Spleen (tissue), 7 donors: ENCODE measurements around the gene KLHL35.

Source experiments
- POLR2AphosphoS5 ChIP-seq, 3 donors: sonication (generic); formaldehyde crosslinking; IDR thresholded peaks; one replicate each; pipeline ENCODE4 v1.5.1; 2017; ENCODE audit warnings: antibody characterized with exemption in 3 of 3
- TF ChIP-seq, protein P1 (sequence below), 11 experiments: fragments of 200-600 bp in 7 of 11; fragments of 450-650 bp in 4 of 11; sonication (generic) in 4 of 11; IDR thresholded peaks in 8 of 11; conservative IDR thresholded peaks in 3 of 11; 1 replicate in 7 of 11; 2 replicates in 4 of 11; pipeline versions ENCODE4 v1.4.0 to v1.8.0; 2016 to 2021; ENCODE audit warnings: antibody characterized with exemption in 11 of 11, inconsistent platforms in 4 of 11, mild to moderate bottlenecking in 1 of 11
- donor health status: DM: no; HTN: no; CAD: no; lungs with moderate emphysema.
- donor health status: DM: no; HTN: no; CAD: no.
- donor health status: DM: no; HTN: no; CAD: no.

DNA sequence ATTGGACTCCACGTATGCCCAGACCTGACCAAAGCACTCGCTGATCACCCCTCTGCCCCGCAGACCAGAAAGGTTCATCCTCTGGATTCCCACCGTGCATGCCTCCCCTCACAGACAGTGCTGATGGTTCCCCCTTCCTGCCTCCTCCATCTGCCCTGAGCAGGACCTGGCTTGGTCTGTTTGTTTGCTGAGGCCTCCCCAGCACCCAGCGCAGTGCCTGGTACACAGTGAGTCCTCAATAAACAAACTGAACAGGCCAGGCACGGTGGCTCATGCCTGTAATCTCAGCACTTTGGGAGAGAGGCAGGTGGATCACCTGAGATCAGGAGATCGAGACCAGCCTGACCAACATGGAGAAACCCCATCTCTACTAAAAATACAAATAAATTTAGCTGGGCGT is 57.4 kb downstream of the KLHL35 start:
- no peak for TF ChIP-seq POLR2AphosphoS5 (IDR thresholded peaks at IDR 0.05)
- TF ChIP-seq, protein P1, sequence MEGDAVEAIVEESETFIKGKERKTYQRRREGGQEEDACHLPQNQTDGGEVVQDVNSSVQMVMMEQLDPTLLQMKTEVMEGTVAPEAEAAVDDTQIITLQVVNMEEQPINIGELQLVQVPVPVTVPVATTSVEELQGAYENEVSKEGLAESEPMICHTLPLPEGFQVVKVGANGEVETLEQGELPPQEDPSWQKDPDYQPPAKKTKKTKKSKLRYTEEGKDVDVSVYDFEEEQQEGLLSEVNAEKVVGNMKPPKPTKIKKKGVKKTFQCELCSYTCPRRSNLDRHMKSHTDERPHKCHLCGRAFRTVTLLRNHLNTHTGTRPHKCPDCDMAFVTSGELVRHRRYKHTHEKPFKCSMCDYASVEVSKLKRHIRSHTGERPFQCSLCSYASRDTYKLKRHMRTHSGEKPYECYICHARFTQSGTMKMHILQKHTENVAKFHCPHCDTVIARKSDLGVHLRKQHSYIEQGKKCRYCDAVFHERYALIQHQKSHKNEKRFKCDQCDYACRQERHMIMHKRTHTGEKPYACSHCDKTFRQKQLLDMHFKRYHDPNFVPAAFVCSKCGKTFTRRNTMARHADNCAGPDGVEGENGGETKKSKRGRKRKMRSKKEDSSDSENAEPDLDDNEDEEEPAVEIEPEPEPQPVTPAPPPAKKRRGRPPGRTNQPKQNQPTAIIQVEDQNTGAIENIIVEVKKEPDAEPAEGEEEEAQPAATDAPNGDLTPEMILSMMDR (IDR thresholded peaks at IDR 0.05 in 8 of 11, conservative IDR thresholded peaks at IDR 0.05 in 3 of 11) = no peak
